CD4-positive, alpha-beta T cell treated with Interleukin-17A for 1 hour (primary cell): ENCODE results near the gene ROCK1.

Experiments used
- DNase-seq: peaks from one replicate; pipeline ENCODE4 v3.0.0-alpha.2; 2020

The ROCK1 gene

GRCh38 chr18:21101172-21101571, 10.4 kb downstream of the ROCK1 start:
- no peak for DNase-seq

DNA sequence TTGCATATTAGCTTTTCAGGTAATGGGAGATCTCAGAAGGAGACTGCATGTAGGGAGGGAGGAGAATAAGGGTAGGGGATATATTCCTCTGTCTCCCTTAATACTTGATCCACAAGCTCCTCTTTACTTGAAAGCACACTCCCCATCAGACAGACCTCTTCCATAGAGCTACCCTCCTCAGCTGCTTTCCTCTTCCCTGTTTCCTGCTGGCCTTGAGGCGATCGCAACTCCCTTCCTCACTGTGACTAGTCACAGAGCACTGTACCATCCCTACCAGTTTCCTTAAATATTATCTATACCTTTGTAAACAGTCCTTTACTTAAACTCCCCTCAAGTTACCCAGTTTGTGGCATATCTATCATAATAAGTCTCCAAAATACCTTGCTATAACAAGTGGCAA, 10.9 kb downstream of the ROCK1 start:
- DNase-seq: no peak

- no peak for DNase-seq
Measured at GRCh38 chr18:21100146-21100545, 11.5 kb downstream of the ROCK1 start.

DNA sequence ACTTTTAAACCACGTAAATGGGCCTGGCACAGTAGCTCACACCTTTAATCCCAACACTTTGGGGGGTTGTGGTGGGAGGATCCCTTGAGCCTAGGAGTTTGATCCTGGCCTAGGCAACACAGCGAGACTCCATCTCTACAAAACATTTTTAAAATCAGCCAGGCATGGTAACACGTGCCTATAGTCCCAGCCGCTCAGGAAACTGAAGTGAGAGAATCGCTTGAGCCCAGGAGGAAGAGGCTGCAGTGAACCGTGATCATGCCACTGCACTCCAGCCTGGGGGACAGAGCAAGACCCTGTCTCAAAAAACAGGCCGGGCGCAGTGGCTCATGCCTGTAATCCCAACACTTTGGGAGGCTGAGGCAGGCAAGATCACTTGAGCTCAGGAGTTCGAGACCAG, 12.2 kb downstream of the ROCK1 start:
- DNase-seq: no peak

GRCh38 chr18:21096760-21097159, 14.9 kb downstream of the ROCK1 start:
- no peak for DNase-seq

DNA sequence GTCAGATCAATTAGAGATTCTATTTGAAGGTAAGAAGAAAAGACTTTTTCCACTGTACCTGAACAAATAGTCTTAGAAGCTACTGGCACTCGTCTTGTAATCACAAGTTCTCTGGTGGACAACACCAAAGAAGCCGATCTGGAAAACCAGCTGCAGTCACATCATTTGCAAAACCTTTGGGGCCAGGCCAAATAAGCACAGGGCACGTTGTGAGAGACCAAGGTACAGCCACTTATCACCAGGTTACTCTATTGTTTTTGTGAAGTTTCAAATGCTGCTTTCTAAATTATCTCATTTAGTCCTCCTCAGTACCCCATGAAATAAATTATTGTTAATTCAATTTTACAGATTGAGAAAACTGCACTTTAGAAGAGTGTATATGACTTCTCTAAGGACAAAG, 18.5 kb downstream of the ROCK1 start:
- DNase-seq: no peak

GRCh38 chr18:21090680-21091079, 20.9 kb downstream of the ROCK1 start:
- no peak for DNase-seq

- no peak for DNase-seq
Measured at GRCh38 chr18:21085579-21086166, 25.9 kb downstream of the ROCK1 start.

DNA sequence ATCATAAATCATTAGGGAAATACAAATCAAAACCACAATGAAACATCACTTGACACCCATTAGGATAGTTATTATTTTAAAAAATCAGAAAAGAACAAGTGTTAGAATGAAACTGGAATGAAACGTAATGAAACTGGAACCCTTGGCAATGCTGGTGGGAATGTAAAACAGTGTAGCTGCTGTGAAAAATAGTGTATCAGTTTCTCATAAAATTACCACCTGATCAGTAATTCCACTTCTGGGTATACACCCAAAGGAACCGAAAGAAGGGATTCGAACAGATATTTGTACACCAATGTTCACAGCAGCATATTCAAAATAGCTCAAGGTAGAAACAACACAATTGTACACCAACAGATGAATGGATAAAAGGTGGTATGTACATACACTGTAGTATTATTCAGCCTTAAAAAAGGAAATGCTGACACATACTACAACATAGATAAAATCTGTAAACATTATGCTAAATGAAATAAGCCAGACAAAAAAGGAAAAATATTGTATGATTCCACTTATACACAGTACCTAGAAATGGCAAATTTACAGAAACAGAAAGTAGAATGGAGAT, 27.0 kb downstream of the ROCK1 start:
- DNase-seq: no peak

DNA sequence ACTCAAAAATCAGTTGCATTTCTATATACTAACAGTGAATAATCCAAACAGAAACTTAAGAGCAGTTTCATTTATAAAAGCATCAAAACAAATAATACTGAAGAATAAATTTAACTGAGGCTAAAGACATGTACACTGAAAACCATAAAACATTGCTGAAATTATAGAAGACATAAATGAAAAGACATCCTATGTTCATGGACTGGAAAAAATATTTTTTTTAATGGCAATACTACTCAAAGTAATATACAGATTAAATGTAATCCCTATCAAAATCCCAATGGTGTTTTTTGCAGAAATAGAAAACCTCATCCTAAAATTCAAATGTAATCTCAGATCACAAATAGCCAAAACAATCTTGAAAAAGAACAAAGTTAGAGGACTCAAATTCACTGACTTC, 28.6 kb downstream of the ROCK1 start:
- no peak for DNase-seq

DNA sequence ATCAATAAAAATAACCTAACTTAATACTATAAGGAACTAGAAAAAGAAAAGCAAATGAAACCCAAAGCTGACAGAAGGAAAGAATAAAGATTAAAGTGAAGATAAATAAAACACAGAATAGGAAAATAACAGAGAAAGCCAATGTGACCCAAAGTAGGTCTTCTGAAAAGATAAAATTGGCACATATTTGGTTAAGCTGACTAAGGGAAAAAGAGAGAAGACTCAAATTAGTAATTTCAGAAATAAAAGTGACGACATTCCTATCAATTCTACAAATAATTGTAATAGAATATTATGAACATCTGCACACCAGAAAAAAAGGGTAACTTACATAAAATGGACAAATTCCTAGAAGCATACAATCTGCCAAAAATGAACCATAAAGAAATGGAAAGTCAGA, 30.2 kb downstream of the ROCK1 start:
- DNase-seq: no peak

DNA sequence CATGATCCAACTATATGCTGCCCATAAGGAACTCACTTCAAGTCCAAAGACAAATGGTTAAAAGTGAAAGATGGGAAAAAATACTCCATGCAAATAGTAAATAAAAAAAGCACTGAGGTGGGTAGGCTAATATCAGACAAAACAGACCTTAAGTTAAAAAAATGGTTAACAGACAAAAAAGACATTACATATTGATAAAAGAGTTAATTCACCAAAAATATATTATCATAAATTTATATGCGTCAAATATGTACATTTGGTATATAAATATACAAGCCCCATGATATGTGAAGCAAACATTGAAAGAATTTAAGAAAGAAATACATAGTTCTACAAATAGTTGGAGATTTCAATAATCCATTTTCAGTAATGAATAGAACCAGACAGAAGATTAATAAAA, 31.0 kb downstream of the ROCK1 start:
- DNase-seq: no peak

- DNase-seq: no peak
Measured at GRCh38 chr18:21074336-21075323, 37.0 kb downstream of the ROCK1 start.

- no peak for DNase-seq
Measured at GRCh38 chr18:21073180-21073579, 38.4 kb downstream of the ROCK1 start.

GRCh38 chr18:21071071-21071470, 40.5 kb downstream of the ROCK1 start:
- no peak for DNase-seq

GRCh38 chr18:21069468-21069867, 42.1 kb downstream of the ROCK1 start:
- no peak for DNase-seq

DNA sequence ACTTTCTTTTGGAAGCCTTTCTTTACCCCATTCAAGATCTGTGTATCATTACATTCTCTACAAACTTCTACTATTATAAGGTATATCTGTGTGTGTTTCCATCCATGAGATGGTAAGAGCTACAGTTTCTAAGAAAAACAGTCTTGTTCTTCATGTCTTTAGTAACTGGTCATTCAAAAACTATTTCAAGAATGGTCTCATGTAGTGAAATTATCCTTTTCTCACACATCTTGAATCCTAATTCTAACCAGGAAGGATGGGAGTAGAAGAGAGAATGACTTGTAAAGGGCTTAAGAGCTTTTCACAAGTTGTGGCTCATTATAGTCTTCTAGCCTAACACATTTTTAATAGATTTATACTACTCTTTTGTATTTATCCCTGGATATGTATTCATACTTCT, 47.3 kb downstream of the ROCK1 start:
- DNase-seq: no peak

DNA sequence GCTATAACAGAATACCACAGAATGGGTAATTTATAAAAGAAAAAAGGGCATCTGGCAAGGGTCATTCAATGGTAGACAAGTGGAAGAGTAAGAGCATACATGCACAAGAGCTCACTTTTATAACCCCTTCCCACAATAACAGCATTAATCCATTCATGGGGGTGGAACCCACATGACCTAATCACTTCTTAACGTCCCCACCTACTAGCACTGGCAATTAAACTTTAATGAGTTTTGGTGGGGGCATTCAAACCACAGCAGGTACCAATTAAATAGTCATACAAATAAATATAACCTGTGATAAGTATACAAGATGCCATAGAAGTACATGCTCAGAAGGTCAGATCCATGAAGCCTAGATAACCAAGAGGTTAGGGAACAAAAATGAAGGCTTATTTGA, 48.6 kb downstream of the ROCK1 start:
- DNase-seq: no peak

DNA sequence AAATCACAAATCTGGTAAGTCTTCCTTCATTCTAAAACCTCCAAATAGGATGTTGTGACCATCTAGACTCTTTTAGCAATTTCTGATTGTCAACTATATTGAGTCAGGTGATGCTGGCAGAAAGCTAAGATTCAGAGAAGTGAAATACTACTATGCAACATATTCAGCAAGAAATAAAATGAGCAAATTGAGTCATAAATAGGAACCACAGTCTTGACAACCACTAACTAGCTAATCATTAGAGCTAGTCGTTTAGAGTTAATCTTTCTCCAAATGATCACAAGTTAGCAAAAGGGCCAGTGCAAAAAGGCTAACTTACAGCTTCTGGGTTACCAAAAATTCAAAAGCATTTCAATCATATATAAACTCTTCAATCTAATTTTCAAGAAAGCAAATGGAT, 54.5 kb downstream of the ROCK1 start:
- DNase-seq: no peak

GRCh38 chr18:21056545-21056944, 55.1 kb downstream of the ROCK1 start:
- no peak for DNase-seq

GRCh38 chr18:21054252-21054821, 57.3 kb downstream of the ROCK1 start:
- no peak for DNase-seq

DNA sequence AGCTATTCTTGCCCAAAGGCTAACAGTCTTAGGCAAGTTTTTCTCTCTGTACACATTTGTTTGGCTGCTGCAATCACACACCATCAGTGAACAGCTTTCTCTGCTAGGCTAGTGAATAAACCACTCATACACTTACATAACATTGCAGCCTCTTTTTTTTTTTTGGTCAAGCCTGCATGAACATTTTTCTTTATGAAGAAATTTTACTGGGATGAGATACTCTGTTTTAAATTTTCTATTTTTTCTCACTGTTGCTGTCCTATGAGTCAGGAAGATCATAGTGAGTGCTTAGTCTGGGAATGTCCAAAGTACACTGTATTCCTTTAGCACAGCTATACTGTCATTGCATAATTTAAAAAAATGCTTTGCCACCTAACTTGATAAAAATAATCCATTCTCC, 58.5 kb downstream of the ROCK1 start:
- DNase-seq: no peak

- DNase-seq: no peak
Measured at GRCh38 chr18:21052385-21052784, 59.2 kb downstream of the ROCK1 start.

DNA sequence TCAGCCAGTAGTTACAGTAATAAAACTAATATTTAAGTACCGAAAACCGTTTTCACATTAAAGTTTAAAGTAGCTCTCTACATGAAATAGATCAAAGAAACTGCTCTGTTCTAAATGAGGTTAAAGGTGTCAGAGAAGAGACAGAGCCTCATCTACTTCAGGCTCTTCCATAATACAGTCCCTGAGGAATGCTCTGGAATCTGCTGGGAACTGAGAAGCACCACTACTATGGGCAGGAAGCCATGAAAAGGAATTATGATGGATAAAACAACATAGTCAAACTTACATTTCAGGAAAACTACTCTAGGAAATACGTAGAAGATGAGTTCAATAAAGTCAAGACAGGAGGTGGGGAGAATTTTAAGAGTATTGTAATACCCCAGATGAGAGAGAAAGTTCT, 60.0 kb downstream of the ROCK1 start:
- DNase-seq: no peak
